CD8-positive, alpha-beta memory T cell (primary cell): ENCODE data around the gene TAS2R20. TPM values are rescaled to one million over a fixed set of nuclear protein-coding genes. Genes with fewer than 3 reads are reported as not detected.

ENCODE experiments used
- CTCF ChIA-PET: fragments of 350-600 bp; sonication (Branson Sonifier 250); formaldehyde crosslinking; loops from one replicate; lab custom pipeline; 2021; ENCODE audit warnings: antibody characterized with exemption; lab: Charles Lee
- POLR2A ChIA-PET: fragments of 350-600 bp; sonication (Branson Sonifier 250); formaldehyde crosslinking; loops from one replicate; lab custom pipeline; 2021; ENCODE audit warnings: antibody characterized with exemption; lab: Charles Lee
- DNase-seq, 5 donors: peaks; one replicate each; pipeline versions ENCODE4 v3.0.0 to v3.0.0-alpha.2; 2020 to 2022; ENCODE audit warnings: mixed read lengths in 1 of 5
- H3K27ac ChIP-seq: one replicate; pipeline ENCODE4 v1.7.0; 2013; ENCODE audit warnings: low read depth, mild to moderate bottlenecking, low read length, moderate library complexity
- H3K27me3 ChIP-seq: 2 replicates; pipeline ENCODE4 v1.7.0; 2013; ENCODE audit warnings: low read length, mild to moderate bottlenecking; ENCODE audit not compliant: insufficient read depth, poor library complexity, severe bottlenecking
- H3K36me3 ChIP-seq: 2 replicates; pipeline ENCODE4 v1.7.0; 2013; ENCODE audit warnings: mild to moderate bottlenecking, low read length, moderate library complexity; ENCODE audit not compliant: insufficient read depth
- H3K4me1 ChIP-seq: 2 replicates; pipeline ENCODE4 v1.7.0; 2013; ENCODE audit warnings: mild to moderate bottlenecking, low read length, moderate library complexity; ENCODE audit not compliant: insufficient read depth
- H3K4me3 ChIP-seq: 2 replicates; pipeline ENCODE4 v1.7.0; 2013; ENCODE audit warnings: mild to moderate bottlenecking, low read length
- H3K9me3 ChIP-seq: 2 replicates; pipeline ENCODE4 v1.7.0; 2013; ENCODE audit warnings: mild to moderate bottlenecking, low read length
- H3K27ac Mint-ChIP-seq, 8 donors: one replicate each; pipeline ENCODE4 v1.8.0; 2020 to 2021; ENCODE audit warnings: mixed read lengths in 8 of 8, mild to moderate bottlenecking in 6 of 8, inconsistent platforms in 3 of 8, moderate library complexity in 3 of 8
- H3K27me3 Mint-ChIP-seq, 2 donors: one replicate each; pipeline ENCODE4 v1.8.0; 2020 to 2021; ENCODE audit warnings: mixed read lengths in 2 of 2, mild to moderate bottlenecking in 1 of 2, moderate library complexity in 1 of 2
- H3K36me3 Mint-ChIP-seq, 3 donors: one replicate each; pipeline ENCODE4 v1.8.0; 2020 to 2021; ENCODE audit warnings: mixed read lengths in 3 of 3, inconsistent platforms in 1 of 3, mild to moderate bottlenecking in 1 of 3
- H3K4me1 Mint-ChIP-seq, 3 donors: one replicate each; pipeline ENCODE4 v1.8.0; 2020 to 2021; ENCODE audit warnings: mixed read lengths in 3 of 3, inconsistent platforms in 1 of 3, mild to moderate bottlenecking in 1 of 3
- H3K4me3 Mint-ChIP-seq, 7 donors: one replicate each; pipeline ENCODE4 v1.8.0; 2020 to 2021; ENCODE audit warnings: mixed read lengths in 7 of 7, mild to moderate bottlenecking in 6 of 7, moderate library complexity in 4 of 7, inconsistent platforms in 2 of 7
- H3K9me3 Mint-ChIP-seq, 5 donors: one replicate each; pipeline ENCODE4 v1.8.0; 2020 to 2022; ENCODE audit warnings: mixed read lengths in 5 of 5, mild to moderate bottlenecking in 3 of 5, moderate library complexity in 2 of 5, inconsistent platforms in 1 of 5
- polyA plus RNA-seq: library from polyadenylated mRNA; unstranded; fragments of 300-500 nt; fragmentation: Illumina TruSeq; gene quantifications from one replicate; pipeline ENCODE4 v1.2.3, GENCODE V29; 2021
- total RNA-seq, 2 experiments: library from RNA; stranded (reverse); gene quantifications; one replicate each; pipeline ENCODE4 v1.2.3, GENCODE V29; 2021

TAS2R20 gene
- total and polyA plus RNA-seq, 3 experiments from 2014 or later = 0.46 to 0.75 TPM; not detected in 1

DNA sequence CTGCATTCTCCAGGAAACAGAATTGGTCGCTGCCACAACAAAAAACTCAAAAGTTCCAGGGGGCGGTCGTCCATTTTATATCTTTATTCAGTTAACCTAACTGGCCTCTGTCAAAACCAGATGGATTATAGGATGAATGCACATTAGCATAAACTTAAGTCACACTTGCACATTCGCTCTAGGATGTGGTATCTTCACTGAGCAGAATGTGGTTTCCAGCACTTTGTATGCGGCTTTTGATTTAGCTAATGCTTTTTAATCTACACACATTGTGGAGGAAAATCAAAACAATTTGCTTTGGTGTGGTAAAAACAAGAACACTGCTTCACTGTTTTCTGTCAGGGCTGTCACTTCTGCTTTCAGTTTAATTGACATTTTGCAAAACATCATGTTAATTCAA lies 15.9 kb downstream of the TAS2R20 start:
- Mint-ChIP-seq H3K27me3 (peaks cover 7 to 24% of the 10 kb centered on the region in 2 donors), H3K4me1 (peaks cover 35 to 57% (median 38%) of the 10 kb centered on the region in 3 donors), H3K36me3 (peaks cover 0 to 10% (median 6%) of the 10 kb centered on the region in 3 donors), H3K9me3 (no peaks in the 10 kb centered on the region), H3K4me3 (peak overlapping the region; percentile 13 to 45 (median 37)), H3K27ac (peak overlapping the region in 2 of 8 donors; percentile 12 to 21)
- CTCF ChIA-PET = interaction anchor here (1.0 kb wide), 1 partner anchor 504 kb away, joined by 4 read pairs; no protein-coding TSS in a partner anchor
- no peak overlapping the region for H3K4me3 ChIP-seq
- H3K27me3 ChIP-seq = peaks cover 4% of the 10 kb centered on the region
- H3K4me1 ChIP-seq = peaks cover 22% of the 10 kb centered on the region
- DNase-seq = peak; percentile 1 to 86 (median 76)
- H3K27ac ChIP-seq = no peak overlapping the region
- H3K36me3 ChIP-seq = no peaks in the 10 kb centered on the region
- H3K9me3 ChIP-seq = no peaks in the 10 kb centered on the region
- POLR2A ChIA-PET = interaction anchor here (0.6 kb wide), 1 partner anchor 189 kb away, joined by 3 read pairs; the partner anchor contains the start of gene SMIM10L1

DNA sequence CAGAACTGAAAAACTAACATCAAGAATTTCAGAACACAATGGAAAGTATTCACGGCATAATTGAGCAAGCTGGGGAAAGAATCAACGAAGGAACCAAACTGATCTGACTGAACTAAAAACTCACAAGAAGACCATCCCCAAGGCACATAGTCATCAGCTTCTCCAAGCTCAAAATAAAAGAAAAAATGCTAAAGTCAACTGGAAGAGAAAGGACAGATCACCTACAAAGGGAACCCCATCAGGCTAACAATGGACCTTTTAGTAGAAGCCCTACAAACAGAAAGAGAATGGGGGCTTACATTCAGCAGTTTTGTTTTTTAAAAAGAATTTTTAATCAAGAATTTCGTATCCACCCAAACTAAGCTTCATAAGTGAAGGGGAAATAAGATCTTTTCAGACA lies 23.1 kb downstream of the TAS2R20 start:
- Mint-ChIP-seq H3K36me3 (peaks cover 4 to 12% (median 5%) of the 10 kb centered on the region in 3 donors), H3K9me3 (no peaks in the 10 kb centered on the region), H3K27ac (no peak overlapping the region), H3K4me1 (peaks cover 0 to 28% (median 13%) of the 10 kb centered on the region in 3 donors), H3K4me3 (peak overlapping the region in 1 of 7 donors; percentile 37), H3K27me3 (peaks cover 5 to 24% of the 10 kb centered on the region in 2 donors)
- Histone ChIP-seq H3K4me3 (no peak overlapping the region), H3K9me3 (no peaks in the 10 kb centered on the region), H3K4me1 (no peaks in the 10 kb centered on the region), H3K27ac (no peak overlapping the region), H3K36me3 (no peaks in the 10 kb centered on the region), H3K27me3 (no peaks in the 10 kb centered on the region)
- DNase-seq = no peak
- POLR2A ChIA-PET = no interaction called here
- CTCF ChIA-PET = interaction anchor here (1.2 kb wide), 1 partner anchor 220 kb away, joined by 3 read pairs; no protein-coding TSS in a partner anchor

DNA sequence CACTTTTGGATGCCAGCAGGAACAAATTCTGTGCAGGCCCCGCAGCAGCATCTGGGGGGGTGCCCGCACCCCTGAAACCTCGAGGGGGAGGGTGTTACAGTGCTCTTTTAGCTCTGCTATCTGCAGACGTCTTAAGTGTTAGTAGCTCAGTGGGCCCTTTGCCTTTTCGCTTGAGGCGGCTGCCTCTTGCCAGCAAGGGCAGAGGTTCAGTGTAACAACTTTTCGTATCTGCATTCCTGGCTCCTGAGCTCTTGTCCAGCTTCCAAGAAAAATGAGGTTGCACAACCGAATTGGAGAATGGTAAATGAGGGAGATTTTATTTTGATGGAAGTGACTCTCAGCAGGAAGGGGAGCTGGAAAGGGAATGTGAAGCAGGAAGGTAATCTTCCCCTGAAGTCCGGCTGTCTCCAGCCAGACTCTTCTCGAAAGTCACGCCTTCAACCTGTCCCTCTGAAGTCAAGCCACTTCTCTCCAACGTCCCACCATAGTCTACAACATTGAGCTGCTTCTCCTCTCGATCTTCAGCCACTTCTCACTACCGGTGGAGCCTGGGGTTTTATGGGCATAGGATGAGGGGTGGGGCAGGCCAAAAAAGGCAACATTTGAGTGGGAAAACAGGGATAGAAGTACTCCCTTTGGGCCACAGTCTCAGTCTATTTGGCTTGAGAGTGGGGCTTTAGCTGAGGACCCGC lies 29.2 kb downstream of the TAS2R20 start:
- Histone ChIP-seq H3K9me3 (no peaks in the 10 kb centered on the region), H3K27me3 (no peaks in the 10 kb centered on the region), H3K36me3 (no peaks in the 10 kb centered on the region), H3K27ac (no peak overlapping the region), H3K4me1 (no peaks in the 10 kb centered on the region), H3K4me3 (no peak overlapping the region)
- H3K36me3 Mint-ChIP-seq = peaks cover 0 to 9% (median 4%) of the 10 kb centered on the region in 3 donors
- H3K9me3 Mint-ChIP-seq = no peaks in the 10 kb centered on the region
- no peak overlapping the region for H3K4me3 Mint-ChIP-seq
- ChIA-PET CTCF (no interaction called here), POLR2A (interaction anchor here (0.8 kb wide), 1 partner anchor 203 kb away, joined by 3 read pairs; no protein-coding TSS in a partner anchor)
- H3K4me1 Mint-ChIP-seq = peaks cover 0 to 13% (median 4%) of the 10 kb centered on the region in 3 donors
- H3K27me3 Mint-ChIP-seq = no peaks in the 10 kb centered on the region
- DNase-seq = no peak
- H3K27ac Mint-ChIP-seq = no peak overlapping the region

DNA sequence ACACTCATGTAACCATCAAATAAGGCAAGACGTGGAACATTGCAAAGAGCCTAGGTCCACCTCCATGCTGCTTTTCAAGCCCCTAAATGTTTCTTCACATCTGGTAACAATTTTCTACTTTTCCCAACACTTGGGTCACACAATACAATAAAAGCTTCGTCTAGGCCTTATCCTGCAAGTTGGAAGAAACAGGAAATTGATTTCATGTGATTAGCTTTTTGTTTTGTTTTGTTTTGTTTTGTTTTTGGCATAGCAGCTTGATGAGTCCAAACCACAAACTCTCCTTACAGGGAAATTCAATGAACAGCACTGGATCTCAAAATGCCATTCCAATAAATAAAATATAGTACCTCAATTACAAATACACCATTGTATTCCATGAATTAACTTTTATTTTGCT lies 30.7 kb downstream of the TAS2R20 start:
- DNase-seq = no peak
- Histone ChIP-seq H3K9me3 (no peaks in the 10 kb centered on the region), H3K27ac (no peak overlapping the region), H3K27me3 (no peaks in the 10 kb centered on the region), H3K4me3 (no peak overlapping the region), H3K36me3 (no peaks in the 10 kb centered on the region), H3K4me1 (no peaks in the 10 kb centered on the region)
- H3K27me3 Mint-ChIP-seq = no peaks in the 10 kb centered on the region
- no peaks in the 10 kb centered on the region for H3K9me3 Mint-ChIP-seq
- H3K4me3 Mint-ChIP-seq = no peak overlapping the region
- CTCF ChIA-PET = no interaction called here
- POLR2A ChIA-PET = no interaction called here
- H3K4me1 Mint-ChIP-seq = peaks cover 0 to 13% (median 4%) of the 10 kb centered on the region in 3 donors
- peaks cover 0 to 6% (median 0%) of the 10 kb centered on the region in 3 donors for H3K36me3 Mint-ChIP-seq
- H3K27ac Mint-ChIP-seq = no peak overlapping the region

DNA sequence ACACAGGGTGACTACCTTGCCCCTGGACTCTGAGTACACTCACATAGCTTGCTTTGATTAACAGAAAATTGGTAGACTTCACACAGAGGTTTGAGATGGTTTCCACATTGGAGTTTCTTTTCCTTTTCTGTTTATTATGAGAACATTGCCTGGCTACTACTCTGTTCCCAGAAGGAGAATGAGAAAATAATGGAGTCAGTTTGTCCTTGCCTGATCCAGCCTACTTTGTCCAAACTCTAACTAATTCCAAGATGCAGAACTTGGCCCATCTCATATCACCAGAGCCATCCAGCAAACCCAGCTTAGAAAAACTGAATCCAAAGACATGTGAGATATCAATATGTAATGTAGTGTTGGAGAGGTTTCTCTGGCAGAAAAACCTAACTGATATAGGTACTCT lies 31.8 kb downstream of the TAS2R20 start:
- Mint-ChIP-seq H3K36me3 (peaks cover 0 to 6% (median 0%) of the 10 kb centered on the region in 3 donors), H3K27ac (no peak overlapping the region), H3K9me3 (no peaks in the 10 kb centered on the region), H3K4me3 (no peak overlapping the region), H3K4me1 (peaks cover 7 to 20% (median 9%) of the 10 kb centered on the region in 3 donors), H3K27me3 (no peaks in the 10 kb centered on the region)
- Histone ChIP-seq H3K27ac (no peak overlapping the region), H3K36me3 (no peaks in the 10 kb centered on the region), H3K4me3 (no peak overlapping the region), H3K4me1 (no peaks in the 10 kb centered on the region), H3K9me3 (no peaks in the 10 kb centered on the region), H3K27me3 (no peaks in the 10 kb centered on the region)
- ChIA-PET POLR2A (no interaction called here), CTCF (no interaction called here)
- no peak for DNase-seq

DNA sequence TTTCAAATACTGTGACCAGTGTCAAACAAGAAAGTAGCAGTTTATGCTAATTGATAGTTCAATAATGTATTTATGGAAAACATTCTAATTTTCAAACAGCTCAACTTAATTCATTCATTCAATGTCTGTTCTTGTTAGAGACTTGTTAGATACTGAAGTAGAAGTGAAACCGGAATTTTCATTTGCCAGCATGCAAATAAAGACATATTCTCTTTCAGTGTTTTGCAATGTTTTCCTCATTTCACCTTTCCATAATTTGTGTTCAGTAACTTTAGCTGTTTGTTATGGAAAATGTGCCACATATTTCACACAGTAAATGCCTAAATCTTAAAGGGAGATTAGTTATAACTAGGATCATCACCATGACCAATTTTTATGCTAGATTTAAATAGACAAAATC lies 32.6 kb downstream of the TAS2R20 start:
- H3K27ac ChIP-seq = no peak overlapping the region
- no peaks in the 10 kb centered on the region for H3K9me3 ChIP-seq
- peaks cover 8% of the 10 kb centered on the region for H3K4me1 ChIP-seq
- Mint-ChIP-seq H3K4me1 (peaks cover 15 to 29% (median 18%) of the 10 kb centered on the region in 3 donors), H3K27ac (no peak overlapping the region), H3K4me3 (no peak overlapping the region), H3K36me3 (peaks cover 0 to 6% (median 0%) of the 10 kb centered on the region in 3 donors), H3K27me3 (no peaks in the 10 kb centered on the region), H3K9me3 (no peaks in the 10 kb centered on the region)
- no peaks in the 10 kb centered on the region for H3K27me3 ChIP-seq
- ChIA-PET CTCF (no interaction called here), POLR2A (no interaction called here)
- DNase-seq = no peak
- no peaks in the 10 kb centered on the region for H3K36me3 ChIP-seq
- no peak overlapping the region for H3K4me3 ChIP-seq

DNA sequence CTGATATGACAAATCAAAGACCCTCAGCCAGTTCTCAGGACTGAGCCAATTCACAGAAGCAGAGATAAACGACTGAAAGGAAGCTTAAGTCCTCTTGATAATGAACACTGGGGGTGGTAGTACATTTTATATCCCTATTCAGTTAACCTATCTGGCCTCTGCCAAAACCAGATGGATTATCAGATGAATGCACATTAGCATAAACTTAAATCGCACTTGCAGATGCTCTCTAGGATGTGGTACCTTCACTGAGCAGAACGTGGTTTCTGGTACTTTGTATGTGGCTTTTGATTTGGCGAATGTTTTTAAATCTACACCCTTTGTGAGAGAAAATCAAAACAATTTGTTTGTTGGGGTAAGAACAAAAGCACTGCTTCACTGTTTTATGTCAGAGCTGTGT lies 37.9 kb downstream of the TAS2R20 start:
- Histone ChIP-seq H3K9me3 (no peaks in the 10 kb centered on the region), H3K27me3 (no peaks in the 10 kb centered on the region), H3K36me3 (no peaks in the 10 kb centered on the region), H3K4me1 (peaks cover 14% of the 10 kb centered on the region), H3K4me3 (no peak overlapping the region), H3K27ac (no peak overlapping the region)
- H3K4me1 Mint-ChIP-seq = peaks cover 37 to 41% (median 37%) of the 10 kb centered on the region in 3 donors
- ChIA-PET POLR2A (no interaction called here), CTCF (interaction anchor here (1.2 kb wide), 1 partner anchor 240 kb away, joined by 3 read pairs; no protein-coding TSS in a partner anchor)
- H3K4me3 Mint-ChIP-seq = peak overlapping the region in 1 of 7 donors; percentile 24
- H3K9me3 Mint-ChIP-seq = peaks cover 0 to 12% (median 6%) of the 10 kb centered on the region in 5 donors
- no peaks in the 10 kb centered on the region for H3K27me3 Mint-ChIP-seq
- peak overlapping the region in 3 of 8 donors; percentile 1 to 26 (median 25) for H3K27ac Mint-ChIP-seq
- H3K36me3 Mint-ChIP-seq = peaks cover 3 to 19% (median 13%) of the 10 kb centered on the region in 3 donors
- DNase-seq = peak in 2 of 5 donors; percentile 63 to 69

DNA sequence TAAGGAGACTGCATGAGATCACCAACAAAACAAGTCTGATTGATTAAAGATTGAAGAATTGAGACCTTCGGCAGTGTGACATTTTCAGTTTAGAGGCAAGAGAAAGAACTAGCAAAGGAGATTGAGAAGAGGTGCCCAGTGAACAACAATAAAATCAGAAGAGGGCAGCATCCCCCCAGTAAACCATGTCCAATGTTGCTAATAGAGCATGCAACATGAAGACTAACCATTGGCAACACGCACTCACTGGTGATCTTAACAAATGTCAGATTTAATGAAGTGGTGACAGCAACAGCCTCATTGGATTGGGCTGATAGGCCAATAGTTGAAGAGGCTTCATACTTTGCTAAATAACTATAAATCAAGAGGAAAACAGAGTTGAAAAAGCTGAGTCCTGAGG lies 38.3 kb downstream of the TAS2R20 start:
- ChIA-PET POLR2A (no interaction called here), CTCF (no interaction called here)
- H3K27ac Mint-ChIP-seq = peak overlapping the region in 1 of 8 donors; percentile 25
- H3K9me3 Mint-ChIP-seq = peaks cover 0 to 15% (median 8%) of the 10 kb centered on the region in 5 donors
- H3K27me3 Mint-ChIP-seq = no peaks in the 10 kb centered on the region
- no peak overlapping the region for H3K27ac ChIP-seq
- H3K36me3 ChIP-seq = no peaks in the 10 kb centered on the region
- no peak for DNase-seq
- peaks cover 40 to 42% (median 40%) of the 10 kb centered on the region in 3 donors for H3K4me1 Mint-ChIP-seq
- peaks cover 4 to 23% (median 14%) of the 10 kb centered on the region in 3 donors for H3K36me3 Mint-ChIP-seq
- no peaks in the 10 kb centered on the region for H3K27me3 ChIP-seq
- no peaks in the 10 kb centered on the region for H3K9me3 ChIP-seq
- no peak overlapping the region for H3K4me3 Mint-ChIP-seq
- peaks cover 14% of the 10 kb centered on the region for H3K4me1 ChIP-seq
- no peak overlapping the region for H3K4me3 ChIP-seq
